ENCODE data around the gene HUNK.

GRCh38 chr21:31985398-31985797 is 112.6 kb downstream of the HUNK start:
- no peak for TF ChIP-seq POLR2A (IDR thresholded peaks at IDR 0.05)
- no peak for TF ChIP-seq CTCF (IDR thresholded peaks at IDR 0.05)
